ENCODE results near the gene TMEM150C.

The TMEM150C gene

DNA sequence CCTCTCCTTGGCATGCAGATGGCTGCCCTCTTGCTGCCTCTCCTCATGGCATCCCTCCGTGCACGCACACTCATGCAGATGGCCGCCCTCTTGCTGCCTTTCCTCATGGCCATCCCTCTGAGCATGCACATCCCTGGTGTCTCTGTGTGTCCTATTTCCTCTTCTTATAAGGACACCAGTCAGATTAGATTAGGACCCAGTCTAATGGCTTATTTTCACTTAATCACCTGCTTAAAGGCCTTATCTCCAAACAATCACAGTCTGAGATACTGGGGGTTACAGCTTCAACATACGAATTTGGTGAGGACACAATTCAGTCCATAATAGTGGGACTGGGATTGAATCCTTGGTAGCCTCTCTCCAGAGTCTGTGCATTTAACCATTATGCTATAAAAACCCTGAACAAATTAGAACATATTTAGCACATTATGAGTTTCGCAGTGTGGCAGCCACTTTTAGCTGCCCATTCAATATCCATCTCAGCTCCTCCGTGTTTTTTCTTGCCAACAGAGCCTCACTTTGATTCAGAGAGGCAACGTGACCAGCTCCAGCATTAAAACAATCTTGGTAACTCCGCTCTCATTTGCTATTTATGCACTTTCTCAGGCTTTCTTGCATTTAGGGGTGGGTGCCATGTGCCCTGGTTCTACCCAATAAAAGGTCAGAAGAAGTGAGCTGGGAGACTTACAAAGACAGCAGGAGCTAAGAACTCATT is 26.2 kb upstream of the TMEM150C start:
- in situ Hi-C loops (cut with MboI; ENCODE audit: low sequenced_read_pairs, unreplicated experiment) = no loop called here
- DNase-seq (ENCODE audit: low spot score) = no peak
- TF ChIP-seq, protein P1, sequence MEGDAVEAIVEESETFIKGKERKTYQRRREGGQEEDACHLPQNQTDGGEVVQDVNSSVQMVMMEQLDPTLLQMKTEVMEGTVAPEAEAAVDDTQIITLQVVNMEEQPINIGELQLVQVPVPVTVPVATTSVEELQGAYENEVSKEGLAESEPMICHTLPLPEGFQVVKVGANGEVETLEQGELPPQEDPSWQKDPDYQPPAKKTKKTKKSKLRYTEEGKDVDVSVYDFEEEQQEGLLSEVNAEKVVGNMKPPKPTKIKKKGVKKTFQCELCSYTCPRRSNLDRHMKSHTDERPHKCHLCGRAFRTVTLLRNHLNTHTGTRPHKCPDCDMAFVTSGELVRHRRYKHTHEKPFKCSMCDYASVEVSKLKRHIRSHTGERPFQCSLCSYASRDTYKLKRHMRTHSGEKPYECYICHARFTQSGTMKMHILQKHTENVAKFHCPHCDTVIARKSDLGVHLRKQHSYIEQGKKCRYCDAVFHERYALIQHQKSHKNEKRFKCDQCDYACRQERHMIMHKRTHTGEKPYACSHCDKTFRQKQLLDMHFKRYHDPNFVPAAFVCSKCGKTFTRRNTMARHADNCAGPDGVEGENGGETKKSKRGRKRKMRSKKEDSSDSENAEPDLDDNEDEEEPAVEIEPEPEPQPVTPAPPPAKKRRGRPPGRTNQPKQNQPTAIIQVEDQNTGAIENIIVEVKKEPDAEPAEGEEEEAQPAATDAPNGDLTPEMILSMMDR (IDR thresholded peaks at IDR 0.05; ENCODE audit: borderline replicate concordance, control extremely low read depth, extremely low read depth, insufficient read depth, missing control alignments) = no peak

DNA sequence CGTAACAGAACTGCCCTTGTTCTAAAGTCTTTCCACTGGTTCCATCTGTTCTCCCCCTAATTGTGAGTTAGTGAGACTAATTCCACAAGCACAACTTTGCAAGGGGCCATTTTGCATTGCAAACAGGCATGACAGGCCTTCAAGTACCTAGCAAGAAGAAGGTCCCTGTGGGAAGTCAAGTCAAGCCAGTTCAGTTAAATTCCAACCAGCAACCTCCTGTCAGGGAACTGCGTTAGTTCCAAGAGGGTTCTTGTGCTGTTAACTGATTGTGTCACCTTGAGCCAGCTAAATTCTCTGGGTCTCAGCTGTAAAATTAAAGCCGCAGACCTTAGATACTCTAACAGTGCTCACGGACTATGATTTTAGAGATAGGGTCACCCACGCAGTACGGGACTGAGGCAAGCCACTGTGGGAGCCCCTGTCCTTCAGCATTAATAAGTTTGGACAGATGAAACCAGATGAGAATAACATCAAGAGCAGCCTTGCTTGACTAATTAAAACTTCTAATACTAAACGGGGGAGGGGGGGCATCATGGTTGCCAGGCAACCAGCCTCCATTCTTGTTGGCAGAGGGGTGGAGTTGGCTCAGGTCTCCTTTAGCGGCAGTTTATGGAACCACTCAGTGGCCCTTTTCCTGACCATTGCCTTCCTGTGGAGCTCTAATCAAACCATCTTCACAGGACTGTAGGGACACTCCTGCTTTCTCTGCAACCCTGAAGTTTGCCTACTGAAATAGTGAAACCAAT is 24.1 kb upstream of the TMEM150C start:
- DNase-seq (ENCODE audit: low spot score) = no peak

DNA sequence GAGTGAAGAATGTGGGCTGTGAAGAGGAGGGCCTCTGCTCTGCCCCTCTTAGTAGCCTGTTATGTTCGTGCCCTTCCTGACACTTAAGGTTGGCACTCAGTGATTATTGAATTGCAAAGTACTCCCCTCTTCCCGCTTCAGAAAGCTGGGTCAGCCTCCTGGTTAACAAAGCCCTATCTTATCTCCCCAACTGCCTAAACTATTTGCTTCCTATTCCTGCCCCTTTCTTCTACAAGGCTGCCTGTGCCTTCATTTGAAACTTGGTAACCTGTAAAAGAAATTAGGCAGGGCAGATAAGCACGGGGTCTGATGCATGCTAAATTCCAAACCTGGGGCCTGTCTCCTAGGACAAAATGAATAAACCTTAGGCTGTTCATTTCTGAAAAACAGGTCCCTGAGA is 23.1 kb upstream of the TMEM150C start:
- TF ChIP-seq, protein P1 (IDR thresholded peaks at IDR 0.05; ENCODE audit: borderline replicate concordance, control extremely low read depth, extremely low read depth, insufficient read depth, missing control alignments) = no peak
- no peak for DNase-seq (ENCODE audit: low spot score)
- in situ Hi-C loops (cut with MboI; ENCODE audit: low sequenced_read_pairs, unreplicated experiment) = no loop called here

More for the DNA sequence above, 24.1 kb upstream of the TMEM150C start:
- in situ Hi-C loops (cut with MboI; ENCODE audit: low sequenced_read_pairs, unreplicated experiment) = no loop called here
- TF ChIP-seq, protein P1 (IDR thresholded peaks at IDR 0.05; ENCODE audit: borderline replicate concordance, control extremely low read depth, extremely low read depth, insufficient read depth, missing control alignments) = no peak

DNA sequence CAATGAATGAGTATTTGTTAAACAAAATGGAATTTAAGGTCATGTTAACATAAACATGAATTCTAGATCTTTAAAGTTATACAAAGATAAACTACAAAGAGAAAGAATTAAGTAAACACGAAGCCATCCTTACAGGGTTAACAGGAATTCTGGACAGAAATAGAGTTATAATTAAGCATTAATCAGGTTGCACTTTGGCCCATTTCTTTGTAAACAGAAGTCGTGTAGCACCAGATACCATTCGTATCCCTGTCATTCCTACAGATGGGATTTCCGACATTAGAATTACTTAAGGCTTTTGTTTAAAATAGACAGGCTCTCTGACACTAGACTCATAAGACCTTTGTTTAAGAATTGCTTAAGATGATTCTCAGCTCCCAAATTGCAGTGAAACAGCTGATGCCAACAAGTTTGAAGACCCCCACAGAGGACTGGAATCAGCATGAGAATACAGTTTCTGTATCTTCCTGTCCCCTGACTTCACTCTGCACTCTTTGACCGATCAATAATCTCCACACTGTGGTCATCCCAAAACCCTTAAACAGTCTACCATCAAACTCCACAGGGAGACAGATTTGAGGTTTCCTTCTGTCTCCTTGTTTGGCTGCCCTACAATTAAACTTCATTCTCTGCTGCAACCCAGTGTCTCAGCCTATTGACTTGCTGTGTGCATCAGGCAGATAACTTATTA is 22.3 kb upstream of the TMEM150C start:
- in situ Hi-C loops (cut with MboI; ENCODE audit: low sequenced_read_pairs, unreplicated experiment) = no loop called here
- TF ChIP-seq, protein P1 (IDR thresholded peaks at IDR 0.05; ENCODE audit: borderline replicate concordance, control extremely low read depth, extremely low read depth, insufficient read depth, missing control alignments) = no peak
- DNase-seq (ENCODE audit: low spot score) = no peak

DNA sequence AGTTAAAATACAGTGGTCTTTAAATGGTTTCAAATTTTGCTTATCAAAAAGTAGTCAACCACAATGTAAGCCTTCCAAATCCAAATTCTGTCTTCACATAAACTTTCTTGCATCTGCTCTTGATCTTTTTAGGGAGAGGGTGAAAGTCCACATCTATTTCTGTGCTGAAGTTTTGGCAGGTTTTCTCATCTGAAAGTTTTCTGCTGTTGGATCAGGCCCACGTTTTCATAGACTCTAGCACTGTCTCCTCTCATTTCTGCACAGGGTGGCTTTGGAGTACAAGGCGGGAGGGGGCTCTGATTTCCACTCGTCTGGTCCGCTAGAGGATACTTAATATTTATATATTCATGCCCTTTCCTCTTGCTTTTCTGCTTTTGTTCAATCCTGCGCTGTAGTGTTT is 18.1 kb upstream of the TMEM150C start:
- in situ Hi-C loops (cut with MboI; ENCODE audit: low sequenced_read_pairs, unreplicated experiment) = no loop called here
- DNase-seq (ENCODE audit: low spot score) = no peak
- TF ChIP-seq, protein P1 (IDR thresholded peaks at IDR 0.05; ENCODE audit: borderline replicate concordance, control extremely low read depth, extremely low read depth, insufficient read depth, missing control alignments) = no peak

DNA sequence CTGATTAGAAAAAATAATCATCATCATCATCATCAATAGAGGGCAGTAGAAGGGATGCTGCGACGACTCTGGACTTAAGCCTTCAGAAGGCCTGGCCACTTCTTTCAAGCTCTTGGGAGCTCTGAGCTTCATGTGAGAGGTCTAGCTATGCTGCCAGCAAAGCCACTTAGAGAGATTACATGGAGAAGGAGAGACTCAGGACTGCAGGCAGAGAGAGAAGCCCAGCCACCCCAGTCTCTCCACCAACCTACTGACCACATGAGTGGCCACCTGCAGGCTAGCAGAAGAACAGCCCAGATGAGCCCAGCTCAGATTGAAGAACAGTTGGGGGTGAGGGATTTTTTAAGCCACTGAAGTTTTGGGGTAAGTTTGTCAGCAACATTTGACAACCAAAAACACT is 17.1 kb upstream of the TMEM150C start:
- TF ChIP-seq, protein P1 (IDR thresholded peaks at IDR 0.05; ENCODE audit: borderline replicate concordance, control extremely low read depth, extremely low read depth, insufficient read depth, missing control alignments) = no peak
- DNase-seq (ENCODE audit: low spot score) = no peak
- in situ Hi-C loops (cut with MboI; ENCODE audit: low sequenced_read_pairs, unreplicated experiment) = no loop called here

All from GM13976 (cell line).